ENCODE results near the gene CLCN2.

The CLCN2 gene

DNA sequence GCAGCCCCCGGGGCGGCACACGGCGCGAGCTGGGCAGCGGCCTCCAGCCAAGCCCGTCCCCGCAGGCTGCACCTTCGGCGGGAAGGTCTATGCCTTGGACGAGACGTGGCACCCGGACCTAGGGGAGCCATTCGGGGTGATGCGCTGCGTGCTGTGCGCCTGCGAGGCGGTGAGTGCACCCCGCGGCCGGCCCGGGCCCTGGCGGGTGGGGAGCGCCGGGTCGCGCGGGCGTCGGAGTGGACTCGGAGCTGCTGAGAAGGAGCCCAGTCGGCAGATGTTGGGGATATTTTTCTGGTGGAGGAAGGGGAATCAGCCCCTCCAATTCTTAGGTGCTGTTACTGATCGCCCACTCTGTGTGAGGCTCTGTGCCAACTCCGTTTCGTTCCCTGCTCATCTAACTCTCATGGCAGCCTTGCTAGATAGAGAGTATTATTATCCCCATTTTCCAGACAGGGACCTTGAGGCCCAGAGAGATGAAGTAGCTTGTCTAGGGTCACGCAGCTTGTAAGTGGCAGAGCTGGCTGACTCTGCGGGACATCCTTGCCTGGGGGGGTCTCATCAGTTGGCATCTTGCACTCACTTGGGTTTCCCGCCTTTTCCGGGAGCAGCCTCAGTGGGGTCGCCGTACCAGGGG, 19.3 kb upstream of the CLCN2 start:
- ATAC-seq (peak; percentile 10), DNase-seq (peak; percentile 22)

DNA sequence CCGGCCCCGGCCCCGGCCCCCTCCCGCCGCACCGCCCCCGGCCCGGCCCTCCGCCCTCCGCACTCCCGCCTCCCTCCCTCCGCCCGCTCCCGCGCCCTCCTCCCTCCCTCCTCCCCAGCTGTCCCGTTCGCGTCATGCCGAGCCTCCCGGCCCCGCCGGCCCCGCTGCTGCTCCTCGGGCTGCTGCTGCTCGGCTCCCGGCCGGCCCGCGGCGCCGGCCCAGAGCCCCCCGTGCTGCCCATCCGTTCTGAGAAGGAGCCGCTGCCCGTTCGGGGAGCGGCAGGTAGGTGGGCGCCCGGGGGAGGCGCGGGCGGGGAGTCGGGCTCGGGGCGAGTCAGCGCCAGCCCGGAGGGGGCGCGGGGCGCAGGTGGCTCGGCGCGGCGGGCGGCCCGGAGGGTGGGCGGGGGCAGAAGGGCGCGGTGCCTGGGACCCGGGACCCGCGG, 18.8 kb upstream of the CLCN2 start:
- DNase-seq (peak; percentile 32), ATAC-seq (peak; percentile 26)

DNA sequence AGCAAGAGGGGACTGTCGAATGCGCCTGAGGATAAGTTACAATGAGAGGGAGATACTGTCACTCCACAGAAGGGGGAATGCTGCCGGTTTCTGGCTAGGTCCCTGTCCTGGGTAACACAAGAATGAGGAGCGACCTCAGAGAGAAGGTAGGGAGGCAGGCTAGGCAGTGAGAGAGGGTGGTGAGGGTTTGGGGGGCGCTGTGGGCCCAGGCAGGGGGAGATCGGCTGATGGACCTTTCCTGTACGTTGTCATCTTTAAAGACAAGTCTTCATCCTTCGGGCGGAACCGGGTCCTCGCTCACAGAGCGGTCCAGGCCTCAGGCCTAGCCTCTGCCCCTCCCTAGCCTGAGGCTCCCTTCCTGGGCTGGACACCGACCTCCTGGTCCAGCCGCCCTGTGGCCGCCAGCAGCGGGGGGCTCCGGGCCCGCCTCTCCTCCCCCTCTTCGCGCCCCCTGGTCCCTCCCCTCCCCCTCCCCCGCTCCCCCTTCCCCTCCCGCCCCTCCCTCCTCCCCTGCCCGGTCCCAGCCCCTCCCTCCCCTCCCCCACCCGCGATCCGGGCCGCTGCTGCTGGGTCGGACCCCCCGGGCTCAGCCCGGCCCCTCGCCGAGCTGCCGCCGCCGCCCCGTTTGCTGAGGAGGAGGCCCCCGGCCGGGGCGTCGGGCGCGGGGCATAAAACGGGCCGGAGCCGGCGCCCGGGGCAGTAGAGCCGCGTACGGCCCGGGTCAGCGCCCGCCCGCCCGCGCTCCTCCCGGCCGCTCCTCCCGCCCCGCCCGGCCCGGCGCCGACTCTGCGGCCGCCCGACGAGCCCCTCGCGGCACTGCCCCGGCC, 18.2 kb upstream of the CLCN2 start, which contains the start of gene CHRD:
CHRD (plus strand) TSS at position 697 of the 827 bp plus-strand sequence. CDS start 265 bp downstream, outside the sequence.
- no peak for DNase-seq
- ATAC-seq: no peak

DNA sequence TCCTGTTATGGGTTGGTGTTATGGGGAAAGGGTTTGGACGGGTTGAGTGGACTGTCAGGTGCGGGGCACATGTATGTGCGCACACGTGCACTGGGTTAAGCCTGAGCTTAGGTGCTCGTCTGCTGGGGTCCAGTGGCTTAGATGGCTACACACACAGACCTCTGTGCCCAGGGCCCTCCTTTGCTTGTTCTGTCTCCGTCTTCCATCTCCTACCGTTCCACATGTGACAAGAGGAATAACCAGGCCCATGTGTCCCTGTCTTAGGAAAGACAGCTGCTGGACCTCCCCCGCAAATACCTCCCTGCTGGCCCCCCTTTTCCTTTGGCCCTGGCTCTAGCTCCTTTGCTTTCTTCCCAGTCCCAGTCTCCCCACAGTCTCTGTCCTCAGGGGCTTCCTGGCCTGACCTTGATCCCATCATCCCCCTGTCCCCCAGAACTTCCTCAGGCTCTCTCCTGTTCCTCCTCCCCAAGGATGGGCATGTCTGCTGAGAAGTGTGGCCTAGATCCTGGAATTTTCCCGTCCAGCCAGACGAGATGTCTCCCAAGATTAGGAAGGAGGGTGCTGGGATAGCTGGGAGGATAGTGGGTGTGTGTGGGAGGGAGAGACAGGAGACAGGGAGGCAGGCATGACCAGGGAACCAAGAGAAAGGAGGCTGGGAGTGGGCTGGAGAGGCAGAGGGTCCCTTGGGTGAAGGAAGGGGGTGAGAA, 17.4 kb upstream of the CLCN2 start:
- no peak for DNase-seq
- ATAC-seq: no peak

DNA sequence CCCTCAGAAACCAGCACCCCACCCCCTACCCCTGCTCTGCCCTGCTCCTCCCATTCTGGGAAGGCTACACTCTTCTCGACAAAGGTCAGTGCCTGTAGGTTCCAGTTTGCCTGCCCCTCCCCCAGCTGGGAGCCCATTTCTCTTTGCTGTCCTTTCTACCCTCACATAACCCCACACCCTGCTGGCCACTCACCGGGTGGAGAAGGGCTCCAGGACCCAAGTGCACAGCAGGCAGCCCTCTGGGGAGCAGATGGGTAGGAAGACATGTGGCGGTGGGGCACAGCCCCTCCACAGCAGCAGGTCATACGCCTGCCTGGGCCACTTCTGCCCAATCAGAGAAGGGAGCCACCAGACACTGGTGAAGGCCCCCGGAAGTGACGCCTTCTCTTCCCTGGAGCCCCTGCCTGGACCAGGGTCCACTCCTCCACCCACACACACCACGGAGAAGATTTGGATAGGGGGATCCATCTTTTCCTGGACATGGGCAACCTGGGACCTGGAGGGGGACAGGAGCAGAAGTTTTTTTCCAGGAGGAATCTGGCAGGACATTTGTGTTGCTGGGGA, 16.6 kb upstream of the CLCN2 start, which contains the start of gene THPO:
THPO (minus strand) TSS at position 326 of the 564 bp plus-strand sequence. CDS start 1,948 bp downstream, outside the sequence.
- no peak for DNase-seq
- ATAC-seq: peak; percentile 4

DNA sequence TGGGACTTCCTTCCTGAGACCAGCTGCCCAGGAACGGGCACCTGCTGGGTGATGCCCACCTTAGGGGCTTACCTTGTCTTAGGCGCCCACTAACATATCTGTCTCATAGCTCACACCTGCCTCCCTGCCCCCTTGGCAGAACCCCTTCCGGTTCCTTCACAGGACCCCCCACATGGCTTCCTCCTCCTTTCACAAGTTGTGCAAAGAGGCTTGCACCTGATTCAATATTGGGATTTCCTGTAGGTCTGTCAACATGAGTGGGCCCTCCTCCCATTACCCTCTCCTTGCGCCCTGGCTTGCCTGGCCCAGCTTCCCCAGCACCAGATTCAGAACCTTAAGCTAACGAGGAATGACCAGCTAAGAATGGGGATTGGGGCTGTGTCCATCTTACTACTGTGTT, 16.0 kb upstream of the CLCN2 start:
- ATAC-seq (no peak), DNase-seq (no peak)

DNA sequence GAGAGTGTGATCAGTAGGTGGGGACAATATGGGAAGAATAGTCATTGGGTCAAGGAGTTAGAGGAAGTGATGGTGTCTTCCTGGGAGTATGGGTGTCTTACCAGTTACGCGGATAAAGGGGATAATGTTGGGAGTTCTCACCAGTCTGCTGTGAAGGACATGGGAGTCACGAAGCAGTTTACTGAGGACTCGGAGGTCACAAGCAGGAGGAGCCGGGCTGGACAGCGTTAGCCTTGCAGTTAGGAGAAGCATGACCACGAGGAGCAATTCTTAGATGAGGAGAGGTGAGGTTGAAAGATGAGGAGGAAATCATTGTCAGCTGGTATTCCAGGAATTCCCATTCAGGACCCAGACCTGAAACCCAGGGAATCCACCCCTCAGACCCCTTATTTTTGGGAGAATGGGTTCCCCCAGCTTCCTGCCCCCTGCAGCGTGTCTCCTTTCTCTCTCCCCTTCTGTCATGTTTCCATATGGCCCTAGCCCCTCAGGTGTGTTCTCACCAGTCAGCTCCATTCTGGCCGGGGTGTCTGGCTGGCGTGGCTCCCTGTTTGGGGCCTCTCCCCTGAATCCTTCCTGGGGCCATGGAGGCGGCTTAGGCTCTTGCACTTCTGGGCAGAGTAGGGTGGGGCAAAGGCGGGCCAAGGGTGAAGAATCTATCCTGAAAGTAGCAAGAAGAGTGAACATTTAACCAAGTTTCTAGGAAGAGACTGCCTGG, 14.5 kb upstream of the CLCN2 start:
- ATAC-seq: no peak
- no peak for DNase-seq

DNA sequence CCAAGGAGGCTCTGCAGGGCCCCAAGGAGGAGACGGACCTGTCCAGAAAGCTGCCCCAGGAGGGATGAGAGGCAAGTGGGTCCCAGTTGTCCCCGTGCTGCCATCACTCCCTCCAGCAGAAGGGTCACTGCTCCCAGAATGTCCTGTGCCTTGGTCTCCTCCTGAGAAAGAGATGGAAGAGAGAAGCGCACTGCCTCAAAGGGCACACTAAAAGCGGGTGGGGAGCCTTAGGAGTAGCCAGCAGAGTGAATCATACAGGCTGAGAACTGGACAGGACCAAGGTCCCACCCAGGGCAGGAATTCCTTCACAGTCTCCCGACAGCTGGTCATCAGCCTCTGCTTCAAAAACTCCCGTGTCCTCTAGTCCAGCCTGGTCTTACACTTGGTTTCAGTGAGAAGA, 12.0 kb upstream of the CLCN2 start:
- DNase-seq (no peak), ATAC-seq (no peak)

DNA sequence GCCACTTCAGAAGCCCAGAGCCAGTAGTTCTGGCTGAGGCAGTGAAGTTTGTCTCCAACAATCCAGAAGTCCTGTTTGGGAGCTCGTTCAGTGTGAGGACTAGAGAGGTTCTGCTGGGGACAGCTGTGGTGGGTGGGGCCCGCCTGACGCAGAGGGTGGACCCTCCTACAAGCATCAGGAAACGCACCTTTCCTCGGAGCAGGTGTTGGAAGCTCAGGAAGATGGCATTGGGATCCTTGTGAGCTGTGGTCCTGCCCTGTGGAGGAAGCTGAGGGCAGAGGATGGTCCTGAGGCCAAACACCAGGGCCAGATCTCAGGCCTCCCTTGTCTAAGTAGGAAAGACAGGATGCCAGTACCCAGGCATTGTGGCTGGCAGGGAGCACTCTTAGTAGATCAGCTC, 11.5 kb upstream of the CLCN2 start:
- DNase-seq: no peak
- no peak for ATAC-seq

DNA sequence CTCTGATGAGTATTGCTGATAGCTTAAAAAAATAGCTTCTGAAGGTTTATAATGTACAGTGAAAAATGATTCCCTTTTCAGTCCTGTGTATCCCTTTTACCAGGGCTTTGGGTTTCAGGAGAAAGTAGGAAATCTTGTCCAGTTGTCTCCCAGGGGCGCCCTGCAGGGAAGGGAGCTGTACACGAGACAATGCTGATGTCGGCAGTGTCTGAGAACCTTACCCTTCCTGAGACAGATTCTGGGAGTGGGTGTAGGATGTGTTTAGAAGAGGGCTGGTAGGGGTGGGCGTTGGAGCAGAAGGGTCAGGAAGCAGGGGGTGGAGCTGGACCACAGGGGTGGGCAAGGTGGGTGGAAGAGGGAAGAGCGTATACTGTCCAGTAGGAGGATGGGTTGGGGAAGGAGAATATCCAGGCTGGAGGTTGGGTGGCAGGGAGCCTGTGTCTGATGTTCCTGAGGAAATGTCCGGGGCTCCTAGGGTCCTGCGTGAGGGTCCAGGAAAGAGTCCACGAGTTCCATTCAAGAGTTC, 11.0 kb upstream of the CLCN2 start:
- no peak for DNase-seq
- no peak for ATAC-seq

DNA sequence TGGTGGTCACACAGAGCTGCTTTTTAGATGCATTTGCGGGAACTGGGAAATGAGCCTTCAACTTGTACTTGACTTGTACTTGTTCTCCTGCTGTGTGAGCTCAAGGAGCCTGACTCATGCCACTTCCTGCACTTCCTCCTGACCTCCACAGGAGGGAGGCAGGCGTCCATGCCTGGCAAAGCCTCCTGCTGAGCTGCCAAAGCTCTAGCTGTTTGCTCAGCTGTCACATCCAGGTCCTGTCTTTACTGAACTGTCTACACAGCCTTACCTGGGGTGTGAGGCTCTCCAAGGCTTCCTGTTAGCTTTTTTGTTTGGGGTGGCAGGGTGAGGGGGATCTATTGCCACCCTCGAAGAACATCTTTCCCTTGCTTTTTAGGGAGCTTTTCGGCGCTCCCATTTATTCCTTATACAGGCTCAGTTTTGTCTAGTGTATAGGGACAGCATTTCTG, 10.2 kb upstream of the CLCN2 start:
- peak; percentile 81 for ATAC-seq
- peak; percentile 53 for DNase-seq

DNA sequence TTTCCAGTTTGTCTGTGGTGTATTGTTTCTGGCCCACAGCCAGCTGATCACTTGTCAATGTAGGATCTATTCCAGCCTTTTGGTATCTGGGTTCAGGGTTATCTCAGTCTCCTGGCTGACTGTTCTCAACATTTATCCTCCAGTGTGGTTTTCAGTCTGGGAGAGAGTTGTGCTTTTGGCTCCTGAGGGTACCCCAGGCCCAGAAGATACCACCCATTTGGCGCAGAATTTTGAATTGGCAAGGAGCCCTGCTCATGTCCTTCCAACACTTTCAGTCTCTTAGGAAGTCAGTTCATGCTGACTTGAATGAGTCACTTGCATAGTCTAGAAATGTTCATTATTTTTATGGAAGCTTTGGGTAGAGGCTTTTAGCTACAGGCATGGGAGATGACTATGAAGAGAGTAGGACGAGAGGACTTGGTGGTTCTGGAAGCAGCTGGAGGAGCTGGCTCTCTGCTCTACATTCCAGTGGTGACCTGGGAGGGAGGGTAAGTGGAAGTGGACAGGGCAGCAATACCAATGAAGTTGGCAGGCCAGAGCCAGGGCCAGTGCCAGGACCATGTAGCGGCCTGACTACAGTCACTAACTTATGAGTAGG, 7.3 kb upstream of the CLCN2 start:
- DNase-seq: no peak
- no peak for ATAC-seq

DNA sequence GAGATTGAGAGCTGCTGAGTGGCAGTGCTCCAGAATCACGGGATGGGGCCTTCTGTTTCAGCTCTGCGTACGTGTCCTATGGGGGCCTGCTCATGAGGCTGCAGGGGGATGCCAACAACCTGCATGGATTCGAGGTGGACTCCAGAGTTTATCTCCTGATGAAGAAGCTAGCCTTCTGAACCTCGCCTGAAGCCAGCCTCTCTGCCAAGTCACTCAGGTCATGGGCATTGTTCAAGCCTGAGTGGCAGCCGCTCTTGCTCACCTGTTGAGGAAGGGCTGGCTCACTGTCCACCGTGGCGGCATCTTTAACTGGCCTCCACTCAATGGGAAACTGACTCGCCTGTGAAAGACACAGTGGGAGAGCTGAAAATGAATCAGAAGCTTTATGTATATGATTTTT, 6.7 kb upstream of the CLCN2 start:
- DNase-seq (no peak), ATAC-seq (no peak)

DNA sequence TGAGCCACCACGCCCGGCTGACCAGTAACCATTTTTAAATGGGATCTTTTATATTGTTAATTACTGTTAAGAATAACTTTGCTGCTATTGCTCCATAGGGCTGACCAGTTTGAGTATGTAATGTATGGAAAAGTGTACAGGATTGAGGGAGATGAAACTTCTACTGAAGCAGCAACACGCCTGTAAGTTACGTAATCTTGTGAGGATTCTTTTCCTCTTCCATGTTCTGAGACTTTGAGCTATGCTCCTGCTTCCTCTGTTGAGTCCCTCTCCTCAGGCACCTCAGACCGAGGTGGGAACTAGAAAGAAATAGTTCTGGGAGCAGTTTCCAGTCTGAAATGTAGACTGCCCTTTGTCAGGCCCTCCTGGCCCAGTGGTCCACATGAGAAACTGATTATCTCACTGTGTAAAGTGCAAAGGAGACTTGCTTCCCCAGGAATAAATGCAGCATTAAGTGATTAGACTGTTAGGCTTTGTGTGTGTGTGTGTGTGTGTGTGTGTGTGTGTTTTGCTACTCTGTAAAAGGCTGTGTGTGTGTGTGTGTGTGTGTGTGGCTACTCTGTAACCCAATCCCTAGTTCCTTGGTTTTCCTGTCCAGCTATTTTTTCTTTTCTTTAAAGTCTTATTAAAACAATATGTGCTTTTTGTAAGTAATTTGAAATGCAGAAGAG, 5.3 kb upstream of the CLCN2 start:
- DNase-seq (no peak), ATAC-seq (no peak)

DNA sequence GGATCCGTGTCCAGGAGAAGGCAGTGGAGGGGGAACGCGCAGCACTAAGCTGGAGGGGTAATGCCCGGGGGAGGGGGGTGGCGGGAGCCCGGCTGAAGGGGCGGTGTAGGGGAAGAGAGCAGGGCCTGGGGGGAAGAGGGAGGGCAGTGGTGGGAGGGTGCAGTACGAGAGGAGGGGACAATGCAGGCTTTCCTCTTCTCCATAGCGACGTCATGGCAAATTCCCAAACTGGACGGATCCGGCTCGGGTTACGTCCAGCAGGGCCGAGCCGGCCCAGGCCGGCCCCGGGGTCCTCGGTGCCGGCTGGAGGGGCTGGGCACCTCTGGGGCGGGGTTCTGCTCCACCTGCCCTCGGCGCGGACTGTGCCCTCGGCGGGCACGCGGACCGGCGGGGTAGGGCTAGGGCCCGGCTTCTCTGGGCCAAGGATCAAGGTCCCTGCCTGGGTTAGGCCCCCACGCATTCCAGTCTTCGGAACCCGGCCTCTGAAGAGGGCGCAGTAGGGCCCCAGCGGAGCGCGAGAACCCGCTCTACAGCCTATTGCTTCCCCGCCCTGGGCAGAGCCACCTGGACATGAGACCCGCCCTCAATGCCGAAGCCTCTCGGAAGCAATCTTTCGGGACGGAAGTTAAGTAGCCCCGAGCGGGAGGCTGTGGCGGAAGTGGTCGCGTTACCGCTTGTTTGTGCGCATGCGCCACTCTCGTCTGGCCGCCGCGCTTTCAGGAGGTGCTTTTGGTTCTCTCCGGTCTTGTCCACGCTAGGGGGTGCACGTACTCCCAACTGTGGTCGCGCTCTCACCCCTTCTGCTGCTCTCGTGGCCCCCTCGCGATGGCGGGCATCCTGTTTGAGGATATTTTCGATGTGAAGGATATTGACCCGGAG, 1.5 kb upstream of the CLCN2 start:
- DNase-seq (peak; percentile 97), ATAC-seq (peak; percentile 89)

DNA sequence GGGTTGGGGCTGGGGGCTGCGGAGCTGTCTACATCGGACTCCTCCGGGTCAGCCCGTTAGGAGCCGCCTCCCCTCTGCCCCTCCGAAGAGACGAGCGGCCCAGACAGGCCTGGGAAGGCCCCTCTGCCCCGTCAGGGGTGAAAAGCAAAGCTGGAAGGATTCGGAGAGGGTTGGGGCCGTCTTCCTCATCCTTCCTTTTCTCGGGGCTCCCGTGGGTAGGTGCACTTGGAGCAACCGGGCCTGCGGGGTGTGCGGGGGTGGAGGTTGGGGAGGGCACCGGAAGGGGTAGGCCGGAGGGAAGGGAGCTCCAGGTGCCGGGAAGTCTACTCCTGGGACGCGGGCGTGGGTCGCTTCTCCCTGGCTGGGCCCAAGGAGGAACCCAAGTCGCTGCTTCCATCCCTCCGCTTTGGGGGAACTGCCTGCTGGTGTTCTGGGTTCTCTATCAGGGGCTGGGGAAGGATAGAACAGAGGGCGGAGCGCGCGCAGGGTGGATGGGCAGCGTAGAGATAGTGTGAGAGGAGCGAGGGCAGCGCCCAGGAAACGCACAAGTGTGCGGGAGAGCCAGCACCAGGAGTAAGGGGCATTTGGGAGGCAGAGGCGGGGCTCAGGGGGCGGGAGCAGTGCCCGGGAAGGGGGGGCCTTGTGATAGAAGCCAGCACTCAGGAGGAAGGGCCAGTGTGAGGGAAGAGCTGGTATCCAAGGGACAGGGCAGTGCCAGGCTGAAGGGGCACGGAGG, 695 bp upstream of the CLCN2 start:
- ATAC-seq: peak; percentile 11
- peak; percentile 63 for DNase-seq

DNA sequence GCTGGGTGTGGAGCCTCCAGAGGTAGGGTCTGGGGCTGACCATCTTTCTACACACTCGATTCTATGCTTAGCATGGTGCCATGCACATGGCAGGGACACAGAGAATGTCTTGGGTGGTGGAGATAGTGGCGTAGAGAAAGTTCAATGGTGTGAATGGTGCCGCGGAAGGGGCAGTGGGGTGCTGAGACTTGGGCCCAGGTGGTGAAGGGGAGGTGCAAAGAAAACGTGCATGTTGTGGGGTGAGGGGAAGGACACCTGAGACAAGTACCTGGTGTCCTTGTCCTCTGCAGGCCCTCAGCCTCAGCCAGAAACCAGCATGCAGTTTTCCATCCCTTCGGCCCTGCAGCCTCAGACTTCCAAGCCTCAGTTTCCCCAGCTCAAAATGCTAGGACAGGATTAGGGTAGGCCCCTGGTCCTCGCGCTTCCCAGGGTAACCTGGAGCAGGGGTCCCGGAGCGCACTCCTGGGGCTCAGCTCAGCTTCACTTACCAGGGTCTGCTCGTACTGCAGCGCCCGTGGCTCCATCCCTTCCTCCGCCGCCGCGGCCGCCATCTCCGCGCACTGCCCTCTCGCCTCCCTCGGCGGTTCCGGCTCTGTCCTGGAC, 375 bp downstream of the CLCN2 start:
- DNase-seq (no peak), ATAC-seq (no peak)
